CD14-positive monocyte (primary cell): ENCODE measurements around the gene SAG. TPM values are rescaled to one million over a fixed set of nuclear protein-coding genes. Genes with fewer than 3 reads are reported as not detected.
A peak's percentile ranks its signal among the peaks of the same experiment; 100 is the strongest.
"Not testable (repeated sequence)": the region's sequence is repeated elsewhere in the genome, so short reads cannot be mapped to it uniquely, and the experiment has no call there.

ENCODE experiments used
- DNase-seq, 3 donors: peaks; one replicate each; pipeline ENCODE4 v3.0.0-alpha.2; 2011 to 2022
- H2AFZ ChIP-seq: 2 replicates; pipeline ENCODE4 v1.6.0; 2012; ENCODE audit warnings: mild to moderate bottlenecking, low read depth, low read length, inconsistent platforms; ENCODE audit not compliant: insufficient read depth, poor library complexity, severe bottlenecking
- H3K27ac ChIP-seq, 2 donors: 1 replicate in 1 of 2; 2 replicates in 1 of 2; pipeline ENCODE4 v1.5.1; 2012 to 2013; ENCODE audit warnings: low read length in 2 of 2, control low read depth in 1 of 2, inconsistent platforms in 1 of 2, low read depth in 1 of 2, mild to moderate bottlenecking in 1 of 2
- H3K27me3 ChIP-seq, 2 donors: one replicate each; pipeline versions ENCODE4 v1.6.0 to v1.6.1; 2011 to 2013; ENCODE audit warnings: low read length in 2 of 2; ENCODE audit not compliant: control insufficient read depth in 2 of 2, insufficient read depth in 2 of 2
- H3K36me3 ChIP-seq, 2 donors: replicated peaks in 1 of 2; 1 replicate in 1 of 2; 2 replicates in 1 of 2; pipeline versions ENCODE4 v1.5.1 to v1.6.1; 2012 to 2013; ENCODE audit warnings: low read length in 2 of 2, control low read depth in 1 of 2, inconsistent platforms in 1 of 2, mild to moderate bottlenecking in 1 of 2; ENCODE audit not compliant: insufficient read depth in 2 of 2, control insufficient read depth in 1 of 2
- H3K4me1 ChIP-seq, 2 donors: 1 replicate in 1 of 2; 2 replicates in 1 of 2; pipeline versions ENCODE4 v1.5.1 to v1.6.1; 2012 to 2013; ENCODE audit warnings: low read length in 2 of 2, control low read depth in 1 of 2, inconsistent platforms in 1 of 2, mild to moderate bottlenecking in 1 of 2, moderate library complexity in 1 of 2; ENCODE audit not compliant: insufficient read depth in 2 of 2, control insufficient read depth in 1 of 2
- H3K4me2 ChIP-seq: replicated peaks from 2 replicates; pipeline ENCODE3; 2012; ENCODE audit warnings: low read length, moderate library complexity, mild to moderate bottlenecking; ENCODE audit not compliant: poor library complexity, severe bottlenecking; ENCODE audit errors: extremely low read depth
- H3K4me3 ChIP-seq, 3 experiments: fragments of 200-600 bp in 1 of 3; sonication (generic) in 1 of 3; replicated peaks in 1 of 3; 1 replicate in 2 of 3; 2 replicates in 1 of 3; pipeline ENCODE4 v1.5.1; 2011 to 2013; ENCODE audit warnings: low read length in 3 of 3, mild to moderate bottlenecking in 3 of 3, control low read depth in 2 of 3, low read depth in 2 of 3, inconsistent platforms in 1 of 3, moderate library complexity in 1 of 3
- H3K79me2 ChIP-seq: 2 replicates; pipeline ENCODE4 v1.6.0; 2012; ENCODE audit warnings: mild to moderate bottlenecking, control low read depth, inconsistent platforms, low read length, moderate library complexity; ENCODE audit not compliant: insufficient read depth
- H3K9ac ChIP-seq: 2 replicates; pipeline ENCODE4 v1.6.0; 2017; ENCODE audit warnings: low read length, mild to moderate bottlenecking; ENCODE audit not compliant: insufficient read depth, poor library complexity, severe bottlenecking
- H3K9me3 ChIP-seq, 2 donors: replicated peaks in 1 of 2; 1 replicate in 1 of 2; 2 replicates in 1 of 2; pipeline versions ENCODE4 v1.5.1 to v1.6.1; 2012 to 2013; ENCODE audit warnings: low read length in 2 of 2, control low read depth in 1 of 2; ENCODE audit not compliant: control insufficient read depth in 1 of 2, insufficient read depth in 1 of 2
- H4K20me1 ChIP-seq: 2 replicates; pipeline ENCODE4 v1.6.0; 2012; ENCODE audit warnings: mild to moderate bottlenecking, low read length, control low read depth, moderate library complexity; ENCODE audit not compliant: insufficient read depth
- H3K27ac Mint-ChIP-seq, 7 donors: one replicate each; pipeline ENCODE4 v1.8.0; 2020; ENCODE audit warnings: mild to moderate bottlenecking in 7 of 7, mixed read lengths in 7 of 7, moderate library complexity in 6 of 7, inconsistent platforms in 2 of 7
- H3K27me3 Mint-ChIP-seq, 3 donors: one replicate each; pipeline ENCODE4 v1.8.0; 2021 to 2022; ENCODE audit warnings: low read depth in 3 of 3, mild to moderate bottlenecking in 3 of 3, mixed read lengths in 3 of 3, moderate library complexity in 3 of 3, inconsistent platforms in 1 of 3
- H3K36me3 Mint-ChIP-seq, 2 donors: one replicate each; pipeline ENCODE4 v1.8.0; 2020; ENCODE audit warnings: mixed read lengths in 2 of 2, inconsistent platforms in 1 of 2, mild to moderate bottlenecking in 1 of 2
- H3K4me1 Mint-ChIP-seq: one replicate; pipeline ENCODE4 v1.8.0; 2020; ENCODE audit warnings: mild to moderate bottlenecking, mixed read lengths
- H3K4me3 Mint-ChIP-seq, 2 donors: one replicate each; pipeline ENCODE4 v1.8.0; 2020; ENCODE audit warnings: mild to moderate bottlenecking in 2 of 2, mixed read lengths in 2 of 2, moderate library complexity in 1 of 2
- H3K9me3 Mint-ChIP-seq, 7 donors: one replicate each; pipeline ENCODE4 v1.8.0; 2020 to 2022; ENCODE audit warnings: mixed read lengths in 7 of 7, mild to moderate bottlenecking in 6 of 7, moderate library complexity in 6 of 7, inconsistent platforms in 2 of 7
- WGBS: methylation state at CpG from one replicate; pipeline ENCODE4 v1.1.5; 2013; ENCODE audit warnings: missing lambda C conversion rate; ENCODE audit not compliant: insufficient coverage; 5-methylcytosine and 5-hydroxymethylcytosine counted together
- intact Hi-C, 2 donors: fragments of 100-400 bp; cut with micrococcal nuclease; formaldehyde crosslinking; loops; one replicate each; pipeline versions ENCODE4 v1.15.0 to v1.15.1; 2023
- polyA plus RNA-seq, 3 donors: library from polyadenylated mRNA; depleted of rRNA in 1 of 3; unstranded in 2 of 3; stranded (reverse) in 1 of 3; fragments of 300-500 nt in 2 of 3; fragments of >200 nt in 1 of 3; fragmentation: Illumina TruSeq in 2 of 3; gene quantifications; 1 replicate in 2 of 3; 2 replicates in 1 of 3; pipeline ENCODE4 v1.2.3, GENCODE V29; 2012 to 2021
- TF ChIP-seq, protein P1 (sequence below): fragments of 200-600 bp; IDR thresholded peaks from one replicate; pipeline ENCODE4 v1.8.0; 2022; ENCODE audit warnings: antibody characterized with exemption, mild to moderate bottlenecking

SAG gene
- polyA plus RNA-seq, 3 donors: 0.04 to 0.87 TPM; not detected in 1

DNA sequence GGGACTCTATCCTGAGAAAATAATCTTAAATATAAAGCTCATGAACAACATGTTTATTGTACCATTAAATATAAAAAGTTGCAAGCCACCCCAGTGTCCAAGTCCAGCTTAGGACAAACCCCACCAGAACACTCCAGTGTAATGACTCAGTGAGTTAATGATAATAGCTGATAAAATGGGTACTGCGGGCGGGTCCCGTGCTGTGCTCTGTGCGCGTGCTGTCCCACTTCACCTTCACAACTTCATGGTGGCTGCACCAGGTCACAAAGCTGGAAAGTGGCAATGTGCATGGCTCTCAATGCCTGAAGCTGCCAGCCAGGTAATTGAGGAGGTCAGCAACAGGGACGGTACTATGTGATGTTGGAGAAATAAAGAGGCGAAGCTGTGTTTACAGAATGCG is 65.2 kb downstream of the SAG start:
- Histone ChIP-seq H2AFZ (no peak overlapping the region), H3K79me2 (peaks cover 100% of the 10 kb centered on the region), H3K4me3 (no peak overlapping the region), H3K27me3 (no peaks in the 10 kb centered on the region), H3K27ac (peak overlapping the region in 1 of 2 donors; percentile 10), H3K4me2 (no peak overlapping the region), H4K20me1 (peaks cover 98% of the 10 kb centered on the region), H3K4me1 (peaks cover 20 to 25% of the 10 kb centered on the region in 2 donors), H3K9me3 (no peaks in the 10 kb centered on the region), H3K9ac (no peak overlapping the region), H3K36me3 (peaks cover 34 to 61% of the 10 kb centered on the region in 2 donors)
- Mint-ChIP-seq H3K4me3 (no peak overlapping the region), H3K4me1 (peaks cover 35% of the 10 kb centered on the region), H3K9me3 (no peaks in the 10 kb centered on the region), H3K36me3 (peaks cover 44 to 80% of the 10 kb centered on the region in 2 donors), H3K27me3 (peaks cover 0 to 4% (median 0%) of the 10 kb centered on the region in 3 donors), H3K27ac (peak overlapping the region in 2 of 7 donors; percentile 41 to 56)
- intact Hi-C loops: no loop called here
- 97% methylated on average over 3 of the region's 8 CpGs for WGBS
- TF ChIP-seq, protein P1, sequence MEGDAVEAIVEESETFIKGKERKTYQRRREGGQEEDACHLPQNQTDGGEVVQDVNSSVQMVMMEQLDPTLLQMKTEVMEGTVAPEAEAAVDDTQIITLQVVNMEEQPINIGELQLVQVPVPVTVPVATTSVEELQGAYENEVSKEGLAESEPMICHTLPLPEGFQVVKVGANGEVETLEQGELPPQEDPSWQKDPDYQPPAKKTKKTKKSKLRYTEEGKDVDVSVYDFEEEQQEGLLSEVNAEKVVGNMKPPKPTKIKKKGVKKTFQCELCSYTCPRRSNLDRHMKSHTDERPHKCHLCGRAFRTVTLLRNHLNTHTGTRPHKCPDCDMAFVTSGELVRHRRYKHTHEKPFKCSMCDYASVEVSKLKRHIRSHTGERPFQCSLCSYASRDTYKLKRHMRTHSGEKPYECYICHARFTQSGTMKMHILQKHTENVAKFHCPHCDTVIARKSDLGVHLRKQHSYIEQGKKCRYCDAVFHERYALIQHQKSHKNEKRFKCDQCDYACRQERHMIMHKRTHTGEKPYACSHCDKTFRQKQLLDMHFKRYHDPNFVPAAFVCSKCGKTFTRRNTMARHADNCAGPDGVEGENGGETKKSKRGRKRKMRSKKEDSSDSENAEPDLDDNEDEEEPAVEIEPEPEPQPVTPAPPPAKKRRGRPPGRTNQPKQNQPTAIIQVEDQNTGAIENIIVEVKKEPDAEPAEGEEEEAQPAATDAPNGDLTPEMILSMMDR: no peak
- DNase-seq: no peak

DNA sequence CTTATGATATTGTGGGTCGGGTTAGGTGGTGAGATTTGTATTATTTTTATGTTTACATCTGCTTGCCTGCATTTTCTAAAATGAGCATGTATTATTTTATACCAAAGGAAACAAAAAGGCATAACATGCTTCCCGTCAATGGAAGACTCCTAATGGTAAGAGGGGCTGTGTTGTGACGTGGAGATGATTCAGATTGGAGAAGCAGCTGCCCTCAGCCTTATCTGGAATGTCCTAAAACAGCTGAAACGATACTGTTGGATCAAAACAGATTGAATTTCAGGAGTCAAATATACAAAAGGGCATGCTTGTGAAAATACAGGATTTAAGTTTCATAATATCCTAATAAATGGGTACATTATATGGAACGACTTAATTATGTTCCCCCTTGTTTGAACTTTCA is 65.7 kb downstream of the SAG start:
- Mint-ChIP-seq H3K27me3 (peaks cover 0 to 4% (median 0%) of the 10 kb centered on the region in 3 donors), H3K27ac (peak overlapping the region in 1 of 7 donors; percentile 56), H3K36me3 (peaks cover 44 to 75% of the 10 kb centered on the region in 2 donors), H3K4me1 (peaks cover 32% of the 10 kb centered on the region), H3K4me3 (no peak overlapping the region), H3K9me3 (no peaks in the 10 kb centered on the region)
- Histone ChIP-seq H3K9me3 (no peaks in the 10 kb centered on the region), H2AFZ (no peak overlapping the region), H3K4me1 (peaks cover 17 to 25% of the 10 kb centered on the region in 2 donors), H3K27ac (no peak overlapping the region), H3K9ac (no peak overlapping the region), H3K79me2 (peaks cover 100% of the 10 kb centered on the region), H4K20me1 (peaks cover 98% of the 10 kb centered on the region), H3K27me3 (no peaks in the 10 kb centered on the region), H3K4me2 (no peak overlapping the region), H3K4me3 (no peak overlapping the region), H3K36me3 (peaks cover 34 to 61% of the 10 kb centered on the region in 2 donors)
- no peak for DNase-seq
- intact Hi-C loops: no loop called here
- TF ChIP-seq, protein P1: no peak
- no CpG with 5 or more reads among the region's 5 CpGs for WGBS

DNA sequence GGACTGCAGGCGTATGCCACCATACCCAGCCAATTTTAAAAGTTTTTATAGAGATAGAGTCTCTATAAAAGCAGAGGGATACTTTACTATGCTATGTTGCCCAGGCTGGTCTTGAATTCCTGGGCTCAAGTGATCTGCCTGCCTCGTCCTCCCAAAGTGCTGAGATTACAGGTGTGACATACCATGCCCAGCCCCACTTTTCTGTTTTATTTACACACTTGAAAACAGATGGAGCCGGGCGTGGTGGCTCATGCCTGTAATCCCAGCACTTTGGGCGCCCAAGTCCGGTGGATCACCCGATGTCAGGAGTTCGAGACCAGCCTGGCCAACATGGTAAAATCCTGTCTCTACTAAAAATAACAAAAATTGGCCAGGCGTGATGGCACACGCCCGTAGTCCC is 67.2 kb downstream of the SAG start:
- Mint-ChIP-seq H3K4me1 (peaks cover 21% of the 10 kb centered on the region), H3K36me3 (peaks cover 50 to 74% of the 10 kb centered on the region in 2 donors), H3K27ac (peak overlapping the region in 1 of 7 donors; percentile 20)
- DNase-seq, H3K9me3 ChIP-seq, H3K4me3 Mint-ChIP-seq, H3K27me3 ChIP-seq, H3K27me3 Mint-ChIP-seq, H3K9ac ChIP-seq, H3K4me2 ChIP-seq, intact Hi-C loops, H3K9me3 Mint-ChIP-seq, H2AFZ ChIP-seq, H3K4me3 ChIP-seq: not testable (repeated sequence)
- 98% methylated on average over 6 of the region's 11 CpGs for WGBS
- H3K4me1 ChIP-seq: peaks cover 7 to 11% of the 10 kb centered on the region in 2 donors
- H3K27ac ChIP-seq: peak overlapping the region in 1 of 2 donors; percentile 52
- H3K79me2 ChIP-seq: peaks cover 100% of the 10 kb centered on the region
- H3K36me3 ChIP-seq: peaks cover 34 to 67% of the 10 kb centered on the region in 2 donors
- peaks cover 98% of the 10 kb centered on the region for H4K20me1 ChIP-seq
